Activated naive CD4-positive, alpha-beta T cell (primary cell): ENCODE results near the gene ZNF236.
A peak's percentile ranks its signal among the peaks of the same experiment; 100 is the strongest.
"Not testable (repeated sequence)": the region's sequence is repeated elsewhere in the genome, so short reads cannot be mapped to it uniquely, and the experiment has no call there.

Experiments
- DNase-seq, 4 experiments: peaks; one replicate each; lab custom pipeline; 2025; lab: John Stamatoyannopoulos, UW

Gene ZNF236

DNA sequence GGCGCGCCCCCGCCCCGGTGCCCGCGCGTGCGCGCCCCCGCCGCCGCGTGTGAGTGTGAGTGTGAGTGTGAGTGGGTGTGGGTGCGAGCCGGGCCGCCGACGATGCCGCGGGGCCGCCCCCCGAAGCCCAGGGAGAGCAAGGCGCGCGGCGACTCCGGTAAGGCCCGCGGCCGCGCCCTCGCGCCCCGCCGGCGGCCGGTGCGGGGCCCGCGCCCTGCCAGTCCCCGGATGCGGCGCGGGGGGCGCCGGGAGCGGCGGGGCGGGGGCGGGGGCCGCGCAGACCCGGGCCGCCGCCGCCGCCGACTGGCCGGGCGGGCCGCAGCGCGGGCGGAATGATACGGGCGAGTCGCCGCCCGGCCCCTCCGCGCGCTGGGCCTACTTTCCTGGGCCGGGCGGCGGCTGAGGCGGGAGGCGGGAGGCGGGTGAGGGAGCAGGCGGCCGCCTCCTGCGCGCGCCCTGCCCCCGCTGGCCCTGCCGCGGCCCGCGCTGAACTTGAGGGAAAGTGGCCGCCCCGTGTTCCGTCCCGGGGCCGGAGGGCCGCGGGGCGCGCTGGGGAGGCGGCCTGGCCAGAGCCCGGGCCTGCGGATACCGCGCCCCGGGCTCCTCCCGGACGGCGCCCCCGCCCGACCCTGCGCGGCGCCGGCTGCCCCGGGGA, at the start of gene ZNF236:
ZNF236 (plus strand) TSS at position 52 of the 655 bp plus-strand sequence; CDS start at position 103, 51 bp downstream.
- DNase-seq, result peak; percentile 25 to 63 (median 38)

DNA sequence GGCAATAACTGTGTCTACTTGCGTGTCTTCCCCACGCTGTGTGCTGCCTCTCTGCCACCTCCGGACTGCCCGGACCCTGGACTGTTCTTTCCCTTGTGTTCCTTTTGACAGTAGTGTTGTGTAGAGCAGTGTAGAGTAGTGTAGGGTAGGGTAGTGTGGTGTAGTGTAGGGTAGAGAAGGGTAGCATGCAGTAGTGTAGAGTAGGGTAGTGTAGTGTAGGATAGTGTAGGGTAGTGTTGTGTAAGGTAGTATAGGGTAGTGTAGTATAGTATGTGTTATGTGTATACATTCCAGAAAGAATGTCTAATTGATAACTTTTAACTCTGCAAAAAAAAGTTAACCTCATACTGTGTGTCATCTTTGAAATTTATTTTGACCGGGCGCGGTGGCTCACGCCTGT, 49.7 kb upstream of the ZNF236 start:
- no peak for DNase-seq

DNA sequence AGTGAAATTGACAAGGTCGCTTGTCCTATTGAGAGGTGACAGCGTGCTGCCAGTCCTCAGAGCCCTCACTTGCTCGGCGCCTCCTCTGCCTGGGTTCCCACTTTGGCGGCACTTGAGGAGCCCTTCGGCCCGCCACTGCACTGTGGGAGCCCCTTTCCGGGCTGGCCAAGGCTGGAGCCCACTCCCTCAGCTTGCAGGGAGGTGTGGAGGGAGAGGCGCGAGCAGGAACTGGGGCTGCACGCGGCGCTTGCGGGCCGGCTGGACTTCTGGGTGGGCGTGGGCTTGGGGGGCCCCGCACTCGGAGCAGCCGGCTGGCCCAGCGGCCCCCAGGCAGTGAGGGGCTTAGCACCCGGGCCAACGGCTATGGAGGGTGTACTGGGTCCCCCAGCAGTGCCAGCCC, 45.3 kb upstream of the ZNF236 start:
- not testable (repeated sequence) for DNase-seq

DNA sequence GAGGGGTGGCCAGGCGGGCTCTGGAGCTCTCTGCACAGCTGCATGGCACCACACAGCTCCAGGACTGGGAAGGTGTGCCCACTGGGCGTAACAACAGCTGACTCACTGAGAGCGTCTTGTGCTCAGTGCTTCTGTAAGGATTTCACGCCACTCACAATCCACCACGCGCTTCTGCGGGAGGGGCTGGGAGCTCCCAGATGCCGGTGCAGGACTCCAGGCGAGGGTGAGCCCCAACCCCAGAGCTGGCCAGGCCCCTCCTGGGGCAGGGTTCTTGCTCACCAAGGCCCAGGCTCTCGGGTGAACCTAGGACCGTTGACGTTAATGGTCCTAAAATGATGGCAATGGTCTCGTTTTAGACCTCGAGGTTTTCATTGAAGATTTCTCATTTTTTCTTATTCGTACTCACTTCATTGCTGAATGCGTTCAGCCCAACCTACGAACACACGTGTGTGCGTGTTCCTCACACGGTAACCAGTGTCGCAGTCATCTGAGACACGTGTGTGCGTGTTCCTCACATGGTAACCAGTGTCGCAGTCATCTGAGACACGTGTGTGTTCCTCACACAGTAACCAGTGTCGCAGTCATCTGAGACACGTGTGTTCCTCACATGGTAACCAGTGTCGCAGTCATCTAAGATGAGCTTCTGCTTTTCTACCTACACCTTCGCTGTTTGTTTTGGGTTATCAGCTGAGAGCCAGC, 38.4 kb upstream of the ZNF236 start:
- DNase-seq, result no peak

GRCh38 chr18:76785872-76786271, 36.5 kb upstream of the ZNF236 start:
- DNase-seq, result no peak

GRCh38 chr18:76788571-76789317, 33.6 kb upstream of the ZNF236 start:
- no peak for DNase-seq

- DNase-seq, result no peak
These were observed 31.3 kb upstream of the ZNF236 start for GRCh38 chr18:76791106-76791505.

DNA sequence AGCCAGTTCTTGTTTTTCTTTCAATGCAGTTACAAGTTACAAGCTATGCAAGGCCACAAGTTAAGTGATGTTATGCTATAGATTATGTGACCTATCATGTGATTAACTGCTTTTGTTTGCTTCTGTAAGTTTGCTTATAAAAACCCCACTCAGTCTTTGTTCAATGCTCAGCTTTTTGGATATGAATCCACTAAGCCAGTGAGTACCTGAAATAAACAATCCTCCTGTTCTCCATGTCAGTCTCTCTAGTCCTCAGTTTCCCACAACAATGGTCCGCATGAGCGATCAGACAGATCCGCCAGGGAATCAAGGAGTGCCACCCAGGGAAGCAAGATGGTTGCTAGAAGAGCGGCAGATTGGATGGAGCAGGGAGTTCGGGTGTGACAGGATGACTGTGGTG, 30.7 kb upstream of the ZNF236 start:
- no peak for DNase-seq

GRCh38 chr18:76794326-76794725, 28.0 kb upstream of the ZNF236 start:
- no peak for DNase-seq

GRCh38 chr18:76801567-76802505, 20.5 kb upstream of the ZNF236 start:
- peak; percentile 7 to 18 (median 8) for DNase-seq

DNA sequence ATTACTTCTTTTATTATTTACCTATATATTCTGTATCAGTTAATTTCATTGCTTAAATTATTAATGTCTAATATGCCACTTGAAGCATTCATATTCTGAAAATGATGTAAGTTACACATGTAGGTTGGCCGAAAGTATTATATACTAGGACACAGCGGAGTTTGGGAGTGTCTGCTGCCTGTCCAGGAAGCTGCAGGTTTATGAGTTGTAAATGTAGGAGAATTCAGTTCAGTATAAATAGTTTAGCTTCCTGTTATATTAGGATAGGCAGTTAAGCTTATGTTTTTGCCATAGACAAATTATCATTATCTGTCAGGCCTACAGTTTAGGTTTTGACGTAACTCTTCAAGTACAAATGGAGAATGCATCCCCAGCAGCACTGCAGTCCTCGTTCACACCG, 18.9 kb upstream of the ZNF236 start:
- DNase-seq, result no peak

- DNase-seq, result peak; percentile 6 to 51 (median 30)
These were observed 18.5 kb upstream of the ZNF236 start for GRCh38 chr18:76803814-76804213.

DNA sequence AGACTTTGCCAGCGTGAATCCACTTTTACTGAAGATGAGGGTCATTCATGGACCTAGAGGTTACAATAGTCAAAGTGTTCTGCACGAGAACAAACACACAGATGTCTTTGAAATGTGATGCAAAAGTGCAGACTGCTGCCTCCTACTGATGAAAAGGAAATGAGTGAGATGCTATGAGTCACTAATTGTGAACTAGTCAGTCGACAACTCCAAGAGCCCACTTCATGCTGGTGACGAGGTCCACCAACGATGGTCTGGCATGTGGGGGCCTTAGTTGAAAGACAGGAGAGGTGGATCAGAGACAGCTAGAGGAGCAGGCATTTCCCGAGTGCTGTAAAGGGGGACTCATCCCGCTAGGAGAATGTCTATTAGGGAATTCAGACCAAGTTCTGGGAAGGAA, 17.1 kb upstream of the ZNF236 start:
- no peak for DNase-seq

GRCh38 chr18:76806301-76806700, 16.1 kb upstream of the ZNF236 start:
- no peak for DNase-seq

- no peak for DNase-seq
These were observed 13.8 kb upstream of the ZNF236 start for GRCh38 chr18:76808561-76808960.

DNA sequence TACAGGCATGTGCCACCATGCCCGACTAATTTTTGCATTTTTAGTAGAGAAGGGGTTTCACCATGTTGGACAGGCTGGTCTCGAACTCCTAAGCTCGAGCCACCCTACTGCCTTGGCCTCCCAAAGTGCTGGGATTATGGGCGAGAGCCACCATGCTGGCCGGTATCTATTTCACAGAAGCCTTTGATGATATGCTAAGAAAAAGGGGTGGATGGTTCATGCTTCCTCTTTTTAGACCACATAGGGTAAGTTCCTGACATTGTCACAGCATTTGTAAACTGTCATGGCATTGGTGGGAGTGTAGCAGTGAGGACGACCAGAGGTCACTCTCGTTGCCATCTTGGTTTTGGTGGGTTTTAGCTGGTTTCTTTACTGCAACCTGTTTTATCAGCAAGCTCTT, 10.8 kb upstream of the ZNF236 start:
- DNase-seq, result not testable (repeated sequence)

DNA sequence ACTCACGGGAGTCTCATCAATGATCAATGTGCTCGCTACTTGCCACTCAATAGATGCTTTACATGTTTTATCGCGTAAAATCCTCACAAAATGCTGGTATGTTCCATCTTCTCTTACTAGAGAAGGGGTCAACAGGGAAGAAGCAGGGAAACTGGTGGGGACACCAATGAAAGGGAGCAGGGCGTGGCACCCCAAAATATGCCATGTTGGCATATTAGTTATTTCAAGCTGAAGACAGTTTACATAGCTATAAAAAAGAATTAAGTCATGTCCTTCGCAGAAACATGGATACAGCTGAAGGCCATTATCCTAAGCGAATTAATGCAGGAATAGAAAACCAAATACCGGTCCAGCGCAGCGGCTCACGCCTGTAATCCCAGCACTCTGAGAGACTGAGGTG, 8.1 kb upstream of the ZNF236 start:
- DNase-seq, result no peak

DNA sequence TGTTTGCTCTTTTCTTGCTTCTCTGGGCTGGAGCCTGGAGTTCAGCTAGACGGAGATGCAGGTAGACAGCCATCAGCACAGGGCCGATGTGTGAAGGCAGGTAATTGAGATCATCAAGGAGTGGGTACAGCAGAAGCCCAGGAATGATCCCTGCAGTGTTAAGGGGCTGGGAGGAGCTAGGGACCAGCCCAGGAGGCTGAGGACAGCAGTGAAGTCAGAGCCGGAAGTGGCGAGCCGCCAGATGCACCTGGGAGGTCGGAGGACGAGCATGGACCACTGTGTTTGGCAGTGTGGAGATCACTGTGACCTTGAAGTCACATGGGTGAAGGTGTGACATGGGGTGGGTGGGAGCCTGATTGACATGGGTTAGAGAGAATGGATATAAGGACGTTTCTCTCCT, 6.2 kb upstream of the ZNF236 start:
- DNase-seq, result no peak

- DNase-seq, result no peak
These were observed 4.3 kb upstream of the ZNF236 start for GRCh38 chr18:76817888-76818611.

DNA sequence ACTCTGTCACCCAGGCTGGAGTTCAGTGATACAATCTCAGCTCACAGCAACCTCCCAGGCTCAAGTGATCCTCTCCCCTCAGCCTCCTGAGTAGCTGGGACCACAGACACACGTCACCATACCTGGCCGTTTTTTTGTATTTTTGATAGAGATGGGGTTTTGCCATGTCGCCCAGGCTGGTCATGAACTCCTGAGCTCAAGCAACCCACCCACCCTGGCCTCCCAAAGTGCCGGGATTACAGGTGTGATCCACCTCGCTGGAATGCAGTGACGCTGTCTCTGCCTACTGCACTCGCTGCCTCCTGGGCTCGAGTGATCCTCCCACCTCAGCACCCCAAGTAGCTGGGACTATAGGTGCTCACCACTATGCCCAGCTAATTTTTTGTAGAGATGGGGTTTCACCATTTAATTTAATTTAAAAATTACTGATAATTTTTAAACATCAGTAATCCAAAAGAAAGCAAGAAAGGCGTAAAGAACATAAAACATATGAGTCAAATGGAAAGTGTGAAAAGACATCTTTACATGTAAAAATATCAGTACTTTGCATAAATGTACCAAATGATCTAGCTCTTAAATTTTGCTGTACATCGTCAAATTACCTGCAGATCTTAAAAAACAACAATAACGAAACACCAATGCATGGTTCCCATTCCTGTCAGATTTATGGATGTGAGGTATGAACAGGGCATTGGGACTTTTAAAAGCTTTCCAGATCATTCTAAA, 2.8 kb upstream of the ZNF236 start:
- DNase-seq, result no peak
